22Rv1 (cell line): ENCODE measurements around the gene ARHGAP26.

Experiments used
- H3K27ac ChIP-seq: fragments of 450-650 bp; 2 replicates; pipeline ENCODE4 v1.5.1; 2017
- ZFX ChIP-seq: fragments of 450-650 bp; IDR thresholded peaks from 2 replicates; pipeline ENCODE4 v1.6.1; 2017; ENCODE audit warnings: antibody characterized with exemption, borderline replicate concordance
- TF ChIP-seq, protein P1 (sequence below): fragments of 450-650 bp; IDR thresholded peaks from 2 replicates; pipeline ENCODE4 v1.5.1; 2017; ENCODE audit warnings: mild to moderate bottlenecking

Gene ARHGAP26

GRCh38 chr5:142915813-142916424 is 145.7 kb downstream of the ARHGAP26 start:
- no peak overlapping the region for H3K27ac ChIP-seq
- TF ChIP-seq ZFX = no peak
- TF ChIP-seq, protein P1, sequence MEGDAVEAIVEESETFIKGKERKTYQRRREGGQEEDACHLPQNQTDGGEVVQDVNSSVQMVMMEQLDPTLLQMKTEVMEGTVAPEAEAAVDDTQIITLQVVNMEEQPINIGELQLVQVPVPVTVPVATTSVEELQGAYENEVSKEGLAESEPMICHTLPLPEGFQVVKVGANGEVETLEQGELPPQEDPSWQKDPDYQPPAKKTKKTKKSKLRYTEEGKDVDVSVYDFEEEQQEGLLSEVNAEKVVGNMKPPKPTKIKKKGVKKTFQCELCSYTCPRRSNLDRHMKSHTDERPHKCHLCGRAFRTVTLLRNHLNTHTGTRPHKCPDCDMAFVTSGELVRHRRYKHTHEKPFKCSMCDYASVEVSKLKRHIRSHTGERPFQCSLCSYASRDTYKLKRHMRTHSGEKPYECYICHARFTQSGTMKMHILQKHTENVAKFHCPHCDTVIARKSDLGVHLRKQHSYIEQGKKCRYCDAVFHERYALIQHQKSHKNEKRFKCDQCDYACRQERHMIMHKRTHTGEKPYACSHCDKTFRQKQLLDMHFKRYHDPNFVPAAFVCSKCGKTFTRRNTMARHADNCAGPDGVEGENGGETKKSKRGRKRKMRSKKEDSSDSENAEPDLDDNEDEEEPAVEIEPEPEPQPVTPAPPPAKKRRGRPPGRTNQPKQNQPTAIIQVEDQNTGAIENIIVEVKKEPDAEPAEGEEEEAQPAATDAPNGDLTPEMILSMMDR = peak; percentile 79

DNA sequence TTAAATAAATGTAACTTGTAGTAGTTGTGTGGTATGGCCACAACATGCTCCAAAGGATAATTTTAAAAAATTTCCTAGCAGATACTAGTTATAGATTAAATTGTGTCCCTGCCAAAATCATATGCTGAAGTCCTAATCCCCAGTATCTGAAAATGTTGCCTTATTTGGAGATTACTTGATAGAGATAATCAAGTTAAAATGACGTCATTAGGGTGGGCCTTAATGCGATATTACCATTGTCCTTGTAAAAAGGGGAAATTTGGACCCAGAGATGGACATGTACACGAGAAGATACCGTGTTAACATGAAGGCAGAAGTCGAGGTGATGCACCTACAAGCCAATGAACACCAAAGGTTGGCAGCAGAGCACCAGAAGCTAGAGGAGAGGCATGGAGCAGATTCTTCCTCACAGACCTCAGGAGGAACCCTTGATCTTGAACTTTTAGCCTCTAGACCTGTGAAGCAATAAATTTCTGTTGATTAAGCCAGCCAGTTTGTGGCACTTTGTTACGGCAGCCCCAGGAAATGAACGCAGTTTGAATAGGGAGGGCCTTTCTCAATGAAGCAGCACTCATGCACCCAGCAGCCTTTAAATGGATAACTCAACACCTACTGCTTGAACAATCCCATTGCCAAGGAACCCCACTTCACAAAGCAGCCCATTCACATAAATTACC is 148.9 kb downstream of the ARHGAP26 start:
- no peak overlapping the region for H3K27ac ChIP-seq
- TF ChIP-seq, protein P1 = no peak
- TF ChIP-seq ZFX = no peak

- TF ChIP-seq, protein P1 = no peak
- no peak for TF ChIP-seq ZFX
- no peak overlapping the region for H3K27ac ChIP-seq
These were observed 150.9 kb downstream of the ARHGAP26 start for GRCh38 chr5:142920849-142921612.

DNA sequence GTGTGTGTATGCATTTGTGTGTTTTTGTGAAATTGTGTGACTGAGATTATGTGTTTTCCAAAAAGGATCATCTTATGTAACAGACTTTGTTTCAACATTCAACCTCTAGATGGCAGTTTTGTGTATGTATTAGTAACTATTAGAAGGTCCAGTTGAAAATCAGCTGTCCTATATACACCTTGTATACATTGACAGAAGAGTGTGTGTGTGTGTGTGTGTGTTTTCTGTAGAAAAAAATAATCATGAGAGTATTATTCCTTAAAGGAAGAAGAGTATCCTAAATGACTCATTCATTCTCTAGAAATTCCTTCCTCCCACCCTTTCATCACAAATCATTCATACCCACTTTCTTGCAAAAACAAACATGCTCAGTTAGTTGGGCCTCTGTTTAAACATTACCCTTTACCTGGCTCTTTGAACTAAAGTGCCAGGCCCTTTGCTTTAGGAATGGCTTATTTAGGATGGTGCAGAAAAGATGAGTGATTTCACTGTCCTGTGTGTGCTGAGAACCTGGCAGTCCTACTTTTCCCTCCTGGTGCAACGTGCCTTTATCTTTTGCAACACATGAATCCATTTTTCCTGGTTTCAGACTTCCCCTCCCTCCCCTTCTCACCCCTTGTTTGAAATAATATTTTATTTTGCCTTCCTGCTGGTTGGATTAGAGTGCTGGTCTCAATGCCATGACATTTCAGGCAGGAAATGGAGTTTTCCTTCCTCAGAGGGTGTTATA is 152.2 kb downstream of the ARHGAP26 start:
- TF ChIP-seq, protein P1 = peak; percentile 67
- no peak for TF ChIP-seq ZFX
- no peak overlapping the region for H3K27ac ChIP-seq

GRCh38 chr5:142924135-142924883 is 154.1 kb downstream of the ARHGAP26 start:
- H3K27ac ChIP-seq = no peak overlapping the region
- TF ChIP-seq ZFX = no peak
- TF ChIP-seq, protein P1 = no peak

DNA sequence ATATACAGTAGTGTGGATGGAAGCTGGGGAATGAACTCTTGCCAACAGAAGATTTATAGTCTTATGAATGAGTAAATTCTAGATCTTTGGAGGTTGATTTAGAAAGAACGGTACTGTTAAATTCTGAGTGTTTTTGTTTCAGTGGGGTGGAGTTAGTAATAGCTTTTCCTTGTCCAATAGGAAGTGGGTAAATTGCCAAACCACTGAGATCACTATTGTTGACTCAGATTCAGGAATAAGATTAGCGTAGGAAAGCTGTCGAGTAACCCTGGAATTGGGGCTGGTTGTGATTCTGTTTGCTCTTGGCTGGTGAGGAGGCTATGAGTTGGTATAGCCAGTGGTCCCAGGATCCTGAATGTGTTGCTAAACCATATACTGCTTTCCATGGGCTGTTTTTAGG is 155.6 kb downstream of the ARHGAP26 start:
- TF ChIP-seq, protein P1 = no peak
- no peak for TF ChIP-seq ZFX
- H3K27ac ChIP-seq = no peak overlapping the region
